Fibroblast of lung (primary cell): Measurements from ENCODE around the gene TIMMDC1. TPM values are rescaled to one million over a fixed set of nuclear protein-coding genes. Genes with fewer than 3 reads are reported as not detected.
"Not testable (repeated sequence)": the region's sequence is repeated elsewhere in the genome, so short reads cannot be mapped to it uniquely, and the experiment has no call there.

ENCODE experiments used
- DNase-seq, 2 donors: peaks; one replicate each; pipeline versions ENCODE4 v3.0.0 to v3.0.0-alpha.2; 2010; ENCODE audit warnings: low read depth in 2 of 2
- H2AFZ ChIP-seq: 2 replicates; pipeline ENCODE4 v1.5.1; 2012; ENCODE audit warnings: low read length, control low read depth, inconsistent platforms
- H3K27ac ChIP-seq: 2 replicates; pipeline ENCODE4 v1.5.1; 2011; ENCODE audit warnings: low read length, control low read depth; ENCODE audit not compliant: insufficient read depth
- H3K27me3 ChIP-seq: 2 replicates; pipeline ENCODE4 v1.5.1; 2011; ENCODE audit warnings: mild to moderate bottlenecking, low read length; ENCODE audit not compliant: control insufficient read depth, insufficient read depth
- H3K36me3 ChIP-seq: 2 replicates; pipeline ENCODE4 v1.5.1; 2011; ENCODE audit warnings: low read length; ENCODE audit not compliant: control insufficient read depth, insufficient read depth
- H3K4me1 ChIP-seq: 2 replicates; pipeline ENCODE4 v1.5.1; 2011; ENCODE audit warnings: low read length; ENCODE audit not compliant: control insufficient read depth, insufficient read depth; ENCODE audit errors: extremely low read depth
- H3K4me2 ChIP-seq: 2 replicates; pipeline ENCODE4 v1.5.1; 2011; ENCODE audit warnings: low read length, control low read depth; ENCODE audit not compliant: insufficient read depth; ENCODE audit errors: extremely low read depth
- H3K4me3 ChIP-seq, 4 experiments: fragments of 200-600 bp in 1 of 4; sonication (generic) in 1 of 4; replicated peaks in 1 of 4; 2 replicates each; pipeline ENCODE4 v1.5.1; 2011 to 2016; ENCODE audit warnings: low read length in 4 of 4, low read depth in 3 of 4, mild to moderate bottlenecking in 3 of 4, control low read depth in 2 of 4, inconsistent platforms in 1 of 4, mixed read lengths in 1 of 4; ENCODE audit not compliant: insufficient read depth in 1 of 4; ENCODE audit errors: control extremely low read depth in 1 of 4
- H3K79me2 ChIP-seq: 2 replicates; pipeline ENCODE4 v1.5.1; 2012; ENCODE audit warnings: mild to moderate bottlenecking, low read length, inconsistent platforms; ENCODE audit not compliant: control insufficient read depth, insufficient read depth
- H3K9ac ChIP-seq: 2 replicates; pipeline ENCODE4 v1.5.1; 2011; ENCODE audit warnings: mild to moderate bottlenecking, low read length, control low read depth; ENCODE audit not compliant: insufficient read depth
- H3K9me3 ChIP-seq: 2 replicates; pipeline ENCODE4 v1.5.1; 2012; ENCODE audit warnings: low read depth, low read length; ENCODE audit not compliant: control insufficient read depth, insufficient read depth
- H4K20me1 ChIP-seq: 2 replicates; pipeline ENCODE4 v1.5.1; 2011; ENCODE audit warnings: low read length; ENCODE audit not compliant: control insufficient read depth, insufficient read depth; ENCODE audit errors: extremely low read depth
- CTCF ChIP-seq, 2 donors: IDR thresholded peaks in 1 of 2; conservative IDR thresholded peaks in 1 of 2; 1 replicate in 1 of 2; 2 replicates in 1 of 2; pipeline ENCODE4 v1.5.1; 2011 to 2012; ENCODE audit warnings: low read length in 2 of 2, control low read depth in 1 of 2, inconsistent platforms in 1 of 2, low read depth in 1 of 2, mild to moderate bottlenecking in 1 of 2
- EZH2 ChIP-seq: IDR thresholded peaks from 2 replicates; pipeline ENCODE4 v1.5.1; 2012; ENCODE audit warnings: low read length, control low read depth, mild to moderate bottlenecking; ENCODE audit errors: missing control alignments
- polyA plus RNA-seq, 2 donors: library from polyadenylated mRNA; depleted of rRNA in 1 of 2; stranded (reverse) in 1 of 2; unstranded in 1 of 2; fragments of >200 nt; gene quantifications; 2 replicates each; pipeline ENCODE4 v1.2.1, GENCODE V29; 2011 to 2012; ENCODE audit warnings: missing spikeins in 1 of 2
- total RNA-seq: library from RNA; depleted of rRNA; stranded (reverse); fragments of >200 nt; gene quantifications from 2 replicates; pipeline ENCODE4 v1.2.1, GENCODE V29; 2014

Gene TIMMDC1
- total and polyA plus RNA-seq, 2 donors (not counting 1 experiment from before 2014, with no cell fraction given), result 59.5 to 60.1 TPM

DNA sequence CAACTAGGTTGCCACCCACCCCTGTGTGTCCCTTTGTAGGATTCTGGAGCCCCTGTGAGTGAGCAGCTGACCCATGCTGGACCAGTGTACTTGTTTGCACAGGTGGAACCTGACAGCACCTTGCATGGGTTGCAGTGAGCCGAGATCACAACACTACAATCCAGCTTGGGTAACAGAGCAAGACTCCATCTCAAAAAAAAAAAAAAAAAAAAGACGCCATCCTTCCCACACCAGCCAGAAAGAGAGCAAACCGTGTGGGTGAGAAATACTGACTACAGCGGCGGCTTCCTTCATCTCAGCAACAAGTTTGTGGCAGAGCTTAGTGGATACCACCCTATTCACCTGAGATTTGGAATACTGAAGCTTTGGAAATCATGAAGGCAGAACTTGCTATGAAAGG is 61.8 kb downstream of the TIMMDC1 start:
- TF ChIP-seq EZH2, result no peak
- TF ChIP-seq CTCF (conservative IDR thresholded peaks at IDR 0.05 in 1 of 2, IDR thresholded peaks at IDR 0.05 in 1 of 2; ENCODE audit: low read depth in 1 of 2, low read length in 2 of 2), result no peak
- no peak overlapping the region for H3K4me3 ChIP-seq
- no peaks in the 10 kb centered on the region for H3K4me1 ChIP-seq
- H3K9ac ChIP-seq, result no peak overlapping the region
- H2AFZ ChIP-seq, result no peak overlapping the region
- no peak for DNase-seq
- no peaks in the 10 kb centered on the region for H3K79me2 ChIP-seq
- no peaks in the 10 kb centered on the region for H3K9me3 ChIP-seq
- H3K27me3 ChIP-seq, result peaks cover 5% of the 10 kb centered on the region
- H3K36me3 ChIP-seq, result no peaks in the 10 kb centered on the region
- H4K20me1 ChIP-seq, result no peaks in the 10 kb centered on the region
- no peak overlapping the region for H3K4me2 ChIP-seq
- H3K27ac ChIP-seq, result no peak overlapping the region

- H3K4me2 ChIP-seq, result no peak overlapping the region
- no peaks in the 10 kb centered on the region for H3K4me1 ChIP-seq
- peaks cover 2% of the 10 kb centered on the region for H3K27me3 ChIP-seq
- no peak for TF ChIP-seq EZH2
- TF ChIP-seq CTCF (conservative IDR thresholded peaks at IDR 0.05 in 1 of 2, IDR thresholded peaks at IDR 0.05 in 1 of 2; ENCODE audit: low read depth in 1 of 2, low read length in 2 of 2), result no peak
- H3K4me3 ChIP-seq, result no peak overlapping the region
- H4K20me1 ChIP-seq, result no peaks in the 10 kb centered on the region
- DNase-seq, result no peak
- no peaks in the 10 kb centered on the region for H3K9me3 ChIP-seq
- no peaks in the 10 kb centered on the region for H3K36me3 ChIP-seq
- no peaks in the 10 kb centered on the region for H3K79me2 ChIP-seq
- H3K27ac ChIP-seq, result no peak overlapping the region
- H3K9ac ChIP-seq, result no peak overlapping the region
- no peak overlapping the region for H2AFZ ChIP-seq
These were observed 64.1 kb downstream of the TIMMDC1 start for GRCh38 chr3:119562307-119562961.

DNA sequence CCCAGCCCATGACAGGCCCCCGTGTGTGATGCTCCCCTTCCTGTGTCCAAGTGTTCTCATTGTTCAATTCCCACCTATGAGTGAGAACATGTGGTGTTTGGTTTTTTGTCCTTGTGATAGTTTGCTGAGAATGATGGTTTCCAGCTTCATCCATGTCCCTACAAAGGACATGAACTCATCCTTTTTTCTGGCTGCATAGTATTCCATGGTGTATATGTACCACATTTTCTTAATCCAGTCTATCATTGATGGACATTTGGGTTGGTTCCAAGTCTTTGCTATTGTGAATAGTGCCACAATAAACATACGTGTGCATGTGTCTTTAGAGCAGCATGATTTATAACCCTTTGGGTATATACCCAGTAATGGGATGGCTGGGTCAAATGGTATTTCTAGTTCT is 65.0 kb downstream of the TIMMDC1 start:
- not testable (repeated sequence) for H3K4me2 ChIP-seq, H3K79me2 ChIP-seq, H4K20me1 ChIP-seq, H3K4me3 ChIP-seq, H3K27me3 ChIP-seq, H3K36me3 ChIP-seq, H3K27ac ChIP-seq, H3K9ac ChIP-seq, H2AFZ ChIP-seq, H3K4me1 ChIP-seq, H3K9me3 ChIP-seq, DNase-seq
